Neural progenitor cell (in vitro differentiated cells): ENCODE data around the gene ANKDD1B. TPM values are rescaled to one million over a fixed set of nuclear protein-coding genes. Genes with fewer than 3 reads are reported as not detected.

Source experiments
- DNase-seq: peaks from one replicate; pipeline ENCODE4 v3.0.0-alpha.2; 2016; ENCODE audit warnings: low spot score
- H2AFZ ChIP-seq: fragments of 200-600 bp; sonication (generic); replicated peaks from 2 replicates; pipeline ENCODE4 v1.6.1; 2016; ENCODE audit warnings: antibody characterized with exemption
- H3F3A ChIP-seq: fragments of 200-600 bp; sonication (generic); 2 replicates; pipeline ENCODE4 v1.6.1; 2016; ENCODE audit warnings: antibody characterized with exemption, low read depth
- H3K27ac ChIP-seq: fragments of 200-600 bp; sonication (generic); 2 replicates; pipeline ENCODE4 v1.5.1; 2016; ENCODE audit warnings: mild to moderate bottlenecking
- H3K27me3 ChIP-seq: fragments of 200-600 bp; sonication (generic); 2 replicates; pipeline ENCODE4 v1.6.1; 2016; ENCODE audit warnings: mild to moderate bottlenecking, moderate library complexity
- H3K36me3 ChIP-seq: fragments of 200-600 bp; sonication (generic); 2 replicates; pipeline ENCODE4 v1.5.1; 2016
- H3K4me1 ChIP-seq: fragments of 200-600 bp; sonication (generic); 2 replicates; pipeline ENCODE4 v1.6.1; 2016; ENCODE audit warnings: mixed run types
- H3K4me2 ChIP-seq: fragments of 200-600 bp; sonication (generic); 2 replicates; pipeline ENCODE4 v1.6.1; 2016
- H3K4me3 ChIP-seq: fragments of 200-600 bp; sonication (generic); 2 replicates; pipeline ENCODE4 v1.5.1; 2016
- H3K79me2 ChIP-seq: fragments of 200-600 bp; sonication (generic); 2 replicates; pipeline ENCODE4 v1.6.1; 2016; ENCODE audit warnings: low read depth
- H3K9ac ChIP-seq: fragments of 200-600 bp; sonication (generic); 2 replicates; pipeline ENCODE4 v1.6.1; 2016
- H3K9me3 ChIP-seq: fragments of 200-600 bp; sonication (generic); 2 replicates; pipeline ENCODE4 v1.5.1; 2016; ENCODE audit warnings: low read depth
- H4K20me1 ChIP-seq: fragments of 200-600 bp; sonication (generic); 2 replicates; pipeline ENCODE4 v1.6.1; 2016; ENCODE audit warnings: low read depth
- H3K27ac Mint-ChIP-seq: 3 replicates; pipeline ENCODE4 v1.8.0; 2021; ENCODE audit warnings: mixed read lengths
- H3K27me3 Mint-ChIP-seq: 2 replicates; pipeline ENCODE4 v1.8.0; 2022; ENCODE audit warnings: low read depth, mild to moderate bottlenecking, inconsistent platforms, moderate library complexity, mixed read lengths; ENCODE audit not compliant: insufficient read depth
- H3K36me3 Mint-ChIP-seq: 3 replicates; pipeline ENCODE4 v1.8.0; 2021; ENCODE audit warnings: mixed read lengths
- H3K4me1 Mint-ChIP-seq: 3 replicates; pipeline ENCODE4 v1.8.0; 2021; ENCODE audit warnings: mixed read lengths
- H3K4me3 Mint-ChIP-seq: 3 replicates; pipeline ENCODE4 v1.8.0; 2021; ENCODE audit warnings: mild to moderate bottlenecking, moderate library complexity, mixed read lengths
- H3K9me3 Mint-ChIP-seq: 3 replicates; pipeline ENCODE4 v1.8.0; 2020; ENCODE audit warnings: mixed read lengths
- CTCF ChIP-seq: fragments of 200-600 bp; sonication (generic); IDR thresholded peaks from 2 replicates; pipeline ENCODE4 v1.5.1; 2017; ENCODE audit warnings: antibody characterized with exemption, mild to moderate bottlenecking
- EZH2 ChIP-seq: fragments of 200-600 bp; sonication (generic); IDR thresholded peaks from 2 replicates; pipeline ENCODE4 v1.6.1; 2017; ENCODE audit warnings: antibody characterized with exemption, mild to moderate bottlenecking, moderate library complexity
- EZH2phosphoT487 ChIP-seq: fragments of 200-600 bp; sonication (generic); IDR thresholded peaks from 2 replicates; pipeline ENCODE4 v1.6.1; 2017; ENCODE audit warnings: antibody characterized with exemption
- total RNA-seq: library from RNA; depleted of rRNA; stranded (reverse); fragments of >200 nt; gene quantifications from 2 replicates; pipeline ENCODE4 v1.2.3, GENCODE V29; 2015; ENCODE audit warnings: low replicate concordance

The ANKDD1B gene
- total RNA-seq, 1 donor from 2014 or later, result 0.60 TPM

GRCh38 chr5:75706016-75706415, 94.8 kb downstream of the ANKDD1B start:
- H3K27ac Mint-ChIP-seq, result no peak overlapping the region
- Histone ChIP-seq H3K4me2 (no peak overlapping the region), H3K9ac (no peak overlapping the region), H3K4me1 (no peaks in the 10 kb centered on the region), H3K27ac (no peak overlapping the region), H3F3A (no peaks in the 10 kb centered on the region), H3K4me3 (no peak overlapping the region), H3K27me3 (no peaks in the 10 kb centered on the region), H3K36me3 (peaks cover 3% of the 10 kb centered on the region), H2AFZ (no peak overlapping the region), H3K9me3 (no peaks in the 10 kb centered on the region), H3K79me2 (no peaks in the 10 kb centered on the region), H4K20me1 (no peaks in the 10 kb centered on the region)
- H3K9me3 Mint-ChIP-seq, result no peaks in the 10 kb centered on the region
- H3K27me3 Mint-ChIP-seq, result peaks cover 2% of the 10 kb centered on the region
- H3K4me3 Mint-ChIP-seq, result no peak overlapping the region
- no peak for DNase-seq
- TF ChIP-seq EZH2phosphoT487, result no peak
- no peak for TF ChIP-seq EZH2
- TF ChIP-seq CTCF, result no peak
- H3K36me3 Mint-ChIP-seq, result peaks cover 23% of the 10 kb centered on the region
- no peaks in the 10 kb centered on the region for H3K4me1 Mint-ChIP-seq

DNA sequence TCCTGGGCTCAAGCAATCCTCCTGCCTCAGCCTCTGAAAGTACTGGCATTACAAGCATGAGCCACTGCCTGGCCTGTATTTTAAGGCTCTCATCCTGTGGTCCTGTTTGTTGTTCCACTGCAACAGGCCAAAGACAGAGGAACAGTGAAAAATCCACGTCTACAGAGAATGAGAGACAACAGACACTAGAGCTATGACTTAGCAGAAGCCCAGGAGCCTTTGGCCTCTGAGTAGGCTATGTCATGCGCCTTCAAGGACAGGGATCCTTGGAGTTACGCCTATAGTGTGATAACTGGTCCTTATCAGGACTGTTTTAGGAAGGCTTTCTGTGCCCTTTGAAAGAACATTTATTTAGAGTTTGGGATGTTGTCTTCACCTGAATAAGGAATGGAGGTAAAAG, 95.5 kb downstream of the ANKDD1B start:
- no peaks in the 10 kb centered on the region for H3K79me2 ChIP-seq
- no peaks in the 10 kb centered on the region for H3K4me1 ChIP-seq
- H3K27me3 ChIP-seq, result no peaks in the 10 kb centered on the region
- H3K4me3 ChIP-seq, result no peak overlapping the region
- H3F3A ChIP-seq, result no peaks in the 10 kb centered on the region
- H2AFZ ChIP-seq, result no peak overlapping the region
- H3K27me3 Mint-ChIP-seq, result peaks cover 2% of the 10 kb centered on the region
- no peak overlapping the region for H3K4me2 ChIP-seq
- H4K20me1 ChIP-seq, result no peaks in the 10 kb centered on the region
- no peaks in the 10 kb centered on the region for H3K9me3 ChIP-seq
- no peak for TF ChIP-seq EZH2phosphoT487
- no peak for TF ChIP-seq EZH2
- TF ChIP-seq CTCF, result no peak
- H3K27ac ChIP-seq, result no peak overlapping the region
- peaks cover 23% of the 10 kb centered on the region for H3K36me3 Mint-ChIP-seq
- H3K4me1 Mint-ChIP-seq, result no peaks in the 10 kb centered on the region
- H3K9me3 Mint-ChIP-seq, result no peaks in the 10 kb centered on the region
- peaks cover 3% of the 10 kb centered on the region for H3K36me3 ChIP-seq
- no peak for DNase-seq
- H3K27ac Mint-ChIP-seq, result no peak overlapping the region
- no peak overlapping the region for H3K9ac ChIP-seq
- H3K4me3 Mint-ChIP-seq, result no peak overlapping the region

DNA sequence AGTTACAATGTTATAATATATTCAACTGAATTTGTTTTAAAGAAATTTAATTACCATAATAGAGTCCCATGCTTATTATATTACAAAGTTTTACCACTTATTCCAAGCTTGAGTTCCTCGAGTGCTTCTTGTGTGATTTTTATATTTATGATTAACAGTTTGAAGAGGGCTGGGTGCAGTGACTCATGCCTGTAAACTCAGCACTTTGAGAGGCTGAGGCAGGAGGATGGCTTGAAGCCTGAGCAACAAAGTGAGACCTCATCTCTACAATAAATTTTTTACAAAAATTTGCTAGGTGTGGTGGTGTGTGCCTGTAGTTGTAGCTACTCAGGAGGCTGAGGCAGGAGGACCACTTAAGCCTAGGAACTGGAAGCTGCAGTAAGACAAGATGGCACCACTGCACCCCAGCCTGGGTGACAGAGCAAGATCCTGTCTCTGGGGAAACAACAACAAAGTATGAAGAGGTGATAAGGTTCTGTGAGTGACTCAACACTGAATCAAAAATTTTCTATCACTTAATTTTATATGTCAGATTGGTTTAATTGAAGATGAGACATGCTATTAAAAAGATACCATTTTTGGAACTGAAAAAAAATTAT, 96.8 kb downstream of the ANKDD1B start:
- DNase-seq, result no peak
- Histone ChIP-seq H2AFZ (no peak overlapping the region), H3K27me3 (no peaks in the 10 kb centered on the region), H3K79me2 (peaks cover 6% of the 10 kb centered on the region), H4K20me1 (no peaks in the 10 kb centered on the region), H3K9ac (no peak overlapping the region), H3F3A (no peaks in the 10 kb centered on the region), H3K36me3 (peaks cover 8% of the 10 kb centered on the region), H3K27ac (no peak overlapping the region), H3K4me3 (no peak overlapping the region), H3K9me3 (no peaks in the 10 kb centered on the region), H3K4me1 (no peaks in the 10 kb centered on the region), H3K4me2 (no peak overlapping the region)
- Mint-ChIP-seq H3K27ac (no peak overlapping the region), H3K36me3 (peaks cover 10% of the 10 kb centered on the region), H3K4me1 (no peaks in the 10 kb centered on the region), H3K27me3 (peaks cover 2% of the 10 kb centered on the region), H3K4me3 (no peak overlapping the region), H3K9me3 (no peaks in the 10 kb centered on the region)
- no peak for TF ChIP-seq EZH2phosphoT487
- TF ChIP-seq CTCF, result no peak
- no peak for TF ChIP-seq EZH2
